Activated T-cell treated with anti-CD3 and anti-CD28 coated beads for 4 hours (primary cell): ENCODE measurements around the gene NTF4.
A peak's percentile ranks its signal among the peaks of the same experiment; 100 is the strongest.
"Not testable (repeated sequence)": the region's sequence is repeated elsewhere in the genome, so short reads cannot be mapped to it uniquely, and the experiment has no call there.

Source experiments
- DNase-seq: peaks from one replicate; pipeline ENCODE4 v3.0.0-alpha.2; 2020

The NTF4 gene

GRCh38 chr19:49019242-49019932 is 45.2 kb downstream of the NTF4 start:
- DNase-seq, result peak; percentile 51

GRCh38 chr19:49018388-49019241 is 46.0 kb downstream of the NTF4 start:
- not testable (repeated sequence) for DNase-seq

GRCh38 chr19:49017666-49018351 is 46.8 kb downstream of the NTF4 start:
- peak; percentile 47 for DNase-seq

- DNase-seq, result no peak
These were observed 47.5 kb downstream of the NTF4 start, which contains the start of gene LHB for GRCh38 chr19:49017041-49017665. Gene LHB (minus strand): TSS chr19:49017091. CDS start chr19:49017081, 10 bp downstream.

GRCh38 chr19:49016067-49016839 is 48.4 kb downstream of the NTF4 start:
- no peak for DNase-seq

- DNase-seq, result no peak
These were observed 49.8 kb downstream of the NTF4 start for GRCh38 chr19:49014870-49015255.

- DNase-seq, result no peak
These were observed 50.3 kb downstream of the NTF4 start for GRCh38 chr19:49014123-49014869.

GRCh38 chr19:49011194-49011593 is 53.4 kb downstream of the NTF4 start:
- DNase-seq, result no peak
